HG03280 (cell line): Measurements from ENCODE around the gene ITGBL1.

Experiments
- ATAC-seq: cut with Tn5 transposase; IDR thresholded peaks from one replicate; pipeline ENCODE4 v1.9.1; 2021; ENCODE audit warnings: mild to moderate bottlenecking, moderate library complexity; ENCODE audit not compliant: unreplicated experiment

The ITGBL1 gene

DNA sequence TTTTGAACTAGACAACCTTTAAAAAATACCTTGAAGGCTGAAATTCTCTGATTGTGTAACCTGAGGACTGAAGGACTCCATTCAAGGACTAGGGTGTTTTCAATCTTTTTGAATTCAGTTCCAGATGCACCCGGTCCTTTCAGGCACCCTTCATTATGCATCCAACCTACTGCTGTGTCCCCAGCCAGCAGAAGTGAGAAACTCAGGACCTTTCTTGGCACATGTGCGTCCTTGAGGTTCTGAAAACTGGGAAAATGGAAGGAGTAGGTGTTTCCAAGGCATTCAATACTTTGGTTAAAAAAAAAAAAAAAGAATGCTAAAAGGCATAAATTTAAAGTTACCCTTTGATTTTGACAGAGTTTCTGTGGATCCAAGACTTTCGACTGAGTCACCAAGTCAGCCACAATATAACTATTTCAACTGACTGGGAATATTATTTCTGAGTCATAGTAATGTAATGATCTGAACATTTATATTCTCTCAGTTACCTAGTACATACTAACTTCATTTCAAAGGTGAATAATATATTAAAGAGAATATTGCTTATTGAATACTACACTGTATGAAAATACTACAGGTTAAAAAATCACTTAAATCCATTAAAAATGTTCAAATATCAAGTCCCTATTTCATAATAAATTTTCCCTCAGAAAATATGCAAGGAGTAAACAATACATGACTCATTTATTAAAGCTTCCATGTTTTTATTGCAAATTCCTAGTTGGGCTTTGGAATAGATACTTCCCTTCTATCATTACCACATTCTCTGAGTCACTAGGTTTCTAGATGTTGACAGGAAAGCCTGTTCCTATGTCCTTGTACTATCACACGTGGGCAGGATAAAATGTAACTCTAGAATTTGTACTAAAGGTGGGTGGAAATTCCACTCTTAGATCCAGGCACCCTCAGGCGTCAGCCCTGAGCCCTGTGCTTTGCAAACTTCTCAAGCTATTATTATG, 2.4 kb upstream of the ITGBL1 start:
- ATAC-seq: no peak

DNA sequence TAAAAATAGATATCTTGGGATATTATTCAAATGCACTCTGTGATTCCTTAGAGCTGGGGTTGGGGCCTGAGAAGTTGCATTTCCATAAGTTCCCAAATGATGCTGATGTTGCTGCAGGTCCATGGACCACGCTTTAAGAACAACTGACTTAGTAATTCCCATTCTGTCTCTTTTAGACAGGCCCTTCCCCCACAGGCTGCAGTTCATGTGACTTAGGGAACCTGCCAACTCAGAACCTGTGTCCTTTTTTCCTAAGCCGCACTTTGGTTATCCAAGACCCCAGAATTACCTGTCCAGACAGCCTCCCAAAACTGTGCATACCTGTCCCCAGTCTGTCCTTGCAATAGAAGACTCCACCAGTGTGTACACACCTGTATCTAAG, 1.7 kb upstream of the ITGBL1 start:
- no peak for ATAC-seq

DNA sequence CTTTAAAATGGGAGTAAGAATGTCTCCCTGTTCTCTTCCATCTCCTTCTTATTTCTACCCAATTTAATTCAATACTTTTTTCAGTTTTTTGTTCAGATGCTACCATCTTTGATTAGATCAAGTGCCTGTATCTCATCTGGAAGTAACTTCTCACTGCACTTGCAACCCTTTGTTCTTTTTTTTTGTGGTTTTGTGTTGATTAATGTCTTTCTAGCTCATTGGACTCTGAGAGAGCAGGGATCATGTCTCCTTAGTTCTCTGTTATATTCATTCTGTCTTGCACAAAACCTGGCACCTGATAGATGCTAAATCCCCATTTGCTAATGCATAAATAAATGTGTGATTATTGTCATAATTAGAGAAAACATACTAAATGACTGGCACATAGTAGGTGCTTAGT, 834 bp upstream of the ITGBL1 start:
- no peak for ATAC-seq

DNA sequence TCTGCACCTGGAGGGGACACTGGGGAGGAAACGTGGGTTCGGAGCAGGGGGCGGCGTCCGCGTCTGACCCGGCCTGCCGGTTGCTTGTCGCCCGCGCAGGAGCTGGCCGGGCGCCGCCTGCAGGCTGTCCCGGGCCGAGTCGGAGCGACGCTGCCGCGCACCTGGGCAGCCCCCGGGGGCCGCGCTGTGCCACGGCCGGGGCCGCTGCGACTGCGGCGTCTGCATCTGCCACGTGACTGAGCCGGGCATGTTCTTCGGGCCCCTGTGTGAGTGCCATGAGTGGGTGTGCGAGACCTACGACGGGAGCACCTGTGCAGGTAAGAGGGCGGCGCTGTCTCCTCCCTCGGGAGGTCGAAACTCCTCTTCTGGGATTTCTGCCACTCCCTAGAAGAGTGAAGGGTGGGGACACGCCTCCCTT, 1.3 kb downstream of the ITGBL1 start:
- ATAC-seq: peak; percentile 53

DNA sequence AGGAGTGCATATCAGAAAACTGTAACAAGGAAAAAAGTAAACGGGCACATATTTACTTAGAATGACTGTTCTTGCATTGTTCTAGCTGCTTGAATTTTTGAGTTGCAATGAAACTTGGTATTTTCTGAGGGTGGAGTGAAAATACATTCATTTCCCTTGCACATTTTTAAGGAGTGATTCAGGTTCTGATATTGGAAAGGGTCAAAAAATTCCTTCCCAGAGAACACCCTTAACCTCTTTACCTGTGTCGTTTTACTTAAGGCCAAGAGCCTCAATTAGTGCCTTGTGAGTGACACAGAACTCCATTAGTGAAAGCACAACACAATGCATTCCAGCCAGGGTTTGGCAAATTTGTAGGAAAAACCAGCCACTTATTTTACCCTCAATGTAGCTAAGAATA, 2.3 kb downstream of the ITGBL1 start:
- no peak for ATAC-seq

DNA sequence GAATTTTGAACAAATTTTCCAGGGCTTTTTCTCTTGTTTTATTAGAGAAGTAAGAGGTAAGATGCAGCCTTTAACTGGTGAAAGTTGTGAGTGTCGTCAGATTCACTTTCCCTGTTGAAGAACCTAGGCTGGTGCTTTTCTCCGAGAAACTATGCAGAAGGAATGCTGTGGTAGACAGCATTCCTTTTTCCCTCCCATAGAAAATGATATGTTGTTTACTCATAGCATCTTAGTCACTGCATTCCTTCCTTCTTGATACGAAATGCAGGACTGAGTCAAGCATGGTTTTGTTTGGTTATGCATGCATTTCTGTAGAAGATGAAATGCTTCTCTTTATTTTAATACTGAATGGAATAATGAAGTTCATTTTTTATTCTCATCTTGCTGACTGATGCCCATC, 3.4 kb downstream of the ITGBL1 start:
- ATAC-seq: no peak

DNA sequence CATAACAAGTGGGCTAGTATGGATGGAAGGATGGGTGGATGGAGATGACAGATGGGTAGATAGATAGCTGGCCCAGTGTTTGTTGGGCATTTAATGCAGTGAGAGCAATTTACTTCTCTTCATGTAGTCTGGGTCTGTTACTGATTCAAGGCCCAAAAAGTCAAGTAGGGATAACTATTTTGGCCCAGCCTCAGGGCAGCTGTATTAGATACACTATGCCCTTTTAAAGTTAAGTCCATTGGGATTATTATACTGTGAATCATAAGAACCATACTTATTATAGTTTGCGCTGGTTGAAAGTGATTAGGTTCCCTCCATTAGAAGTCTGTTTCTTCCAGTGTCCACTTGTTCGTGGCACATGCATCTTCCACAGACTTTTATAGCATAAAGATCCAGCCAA, 4.7 kb downstream of the ITGBL1 start:
- no peak for ATAC-seq

DNA sequence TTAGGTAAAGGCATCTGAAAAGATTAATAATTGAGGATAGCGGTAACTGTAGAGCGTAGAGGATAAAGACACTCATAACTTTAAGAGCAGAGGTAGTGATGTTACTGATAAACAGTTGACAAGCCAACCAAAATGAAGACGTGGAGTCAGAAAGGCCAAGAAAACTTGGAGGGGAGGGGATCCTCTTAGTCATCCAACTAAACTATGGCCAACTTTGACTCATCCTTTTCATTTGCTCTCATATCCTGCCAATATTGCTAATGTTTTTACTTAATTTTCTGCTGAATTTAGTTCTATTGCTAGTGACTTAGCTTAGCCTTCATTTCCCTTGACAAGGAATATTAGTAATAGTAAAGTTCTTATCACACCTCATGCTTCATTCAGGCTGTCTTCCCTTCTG, 13.4 kb downstream of the ITGBL1 start:
- no peak for ATAC-seq

DNA sequence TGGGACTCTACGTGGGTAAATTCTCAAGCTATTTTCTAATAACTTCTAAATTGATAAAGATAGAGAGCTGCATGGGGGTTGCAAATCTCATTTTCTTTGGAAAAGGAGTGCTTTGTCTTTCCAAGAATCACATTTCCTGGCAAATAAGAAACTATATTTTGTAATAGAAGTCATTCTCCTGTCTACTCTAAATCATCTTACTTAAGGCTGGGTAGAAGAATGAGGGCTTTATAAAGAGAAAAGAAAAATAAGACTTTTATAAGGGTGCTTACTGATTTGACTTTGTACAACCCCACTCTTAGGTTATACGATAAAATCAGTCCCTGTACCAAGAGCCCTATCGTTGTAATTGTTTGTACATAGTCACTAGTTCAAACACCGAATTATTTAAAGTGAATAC, 14.9 kb downstream of the ITGBL1 start:
- no peak for ATAC-seq

DNA sequence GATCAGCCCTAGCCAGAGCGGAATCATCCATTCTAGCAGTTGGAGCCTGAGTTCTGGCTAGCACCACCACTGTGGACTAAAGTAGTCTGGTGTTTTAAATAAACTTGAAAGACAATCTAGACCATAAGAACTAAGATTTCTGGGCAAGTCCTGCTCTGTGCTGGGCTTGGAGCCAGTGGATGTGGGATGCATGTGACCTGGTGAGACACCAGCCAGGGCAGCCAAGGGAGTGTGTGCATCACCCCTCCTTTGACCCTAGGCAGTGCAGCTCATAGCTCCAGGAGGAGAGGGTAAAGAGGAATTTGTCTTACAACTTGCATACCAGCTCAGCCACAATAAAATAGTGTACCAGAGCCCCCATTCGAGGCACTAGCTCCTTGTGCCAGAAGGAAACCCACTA, 21.0 kb downstream of the ITGBL1 start:
- ATAC-seq: no peak

DNA sequence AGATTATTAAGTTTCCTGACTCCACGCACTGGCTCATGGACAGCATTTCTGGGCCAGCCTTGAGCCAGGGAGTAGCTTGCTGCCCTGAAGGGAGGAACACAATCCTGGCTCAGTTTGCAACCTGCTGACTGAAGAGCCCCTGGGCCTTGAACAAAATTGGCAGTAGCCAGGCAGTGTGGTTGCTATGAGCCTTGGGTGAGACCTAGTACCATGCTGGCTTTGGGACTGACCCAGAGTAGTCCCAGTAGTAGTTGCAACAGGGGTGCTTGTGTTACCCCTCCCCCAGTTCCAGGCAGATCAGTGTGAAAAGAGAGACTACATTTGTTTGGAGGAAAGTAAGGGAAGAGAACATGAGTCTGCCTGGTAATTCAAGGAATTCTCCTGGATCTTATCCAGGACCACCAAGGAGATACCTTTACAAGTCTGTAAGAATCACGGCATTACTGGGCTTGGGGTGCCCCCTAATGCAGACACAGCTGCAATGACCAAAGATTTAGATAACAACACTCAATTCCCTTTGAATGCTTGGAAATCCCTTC, 22.0 kb downstream of the ITGBL1 start:
- no peak for ATAC-seq

DNA sequence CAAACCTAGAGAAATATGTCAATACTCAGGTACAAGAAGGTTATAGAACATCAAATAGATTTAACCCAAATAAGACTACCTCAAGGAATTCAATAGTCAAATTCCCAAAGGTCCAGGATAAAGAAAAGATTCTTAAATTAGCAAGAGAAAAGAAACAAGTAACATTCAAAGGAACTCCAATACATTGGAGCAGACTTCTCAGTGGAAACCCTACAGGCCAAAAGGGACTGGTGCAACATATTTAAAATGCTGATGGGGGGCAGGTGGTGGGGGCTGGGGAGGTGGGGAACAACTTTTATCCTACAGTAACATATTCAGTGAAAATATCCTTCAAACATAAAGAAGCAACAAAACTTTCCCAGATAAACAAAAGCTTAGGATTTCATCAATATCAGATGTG, 23.1 kb downstream of the ITGBL1 start:
- ATAC-seq: no peak

DNA sequence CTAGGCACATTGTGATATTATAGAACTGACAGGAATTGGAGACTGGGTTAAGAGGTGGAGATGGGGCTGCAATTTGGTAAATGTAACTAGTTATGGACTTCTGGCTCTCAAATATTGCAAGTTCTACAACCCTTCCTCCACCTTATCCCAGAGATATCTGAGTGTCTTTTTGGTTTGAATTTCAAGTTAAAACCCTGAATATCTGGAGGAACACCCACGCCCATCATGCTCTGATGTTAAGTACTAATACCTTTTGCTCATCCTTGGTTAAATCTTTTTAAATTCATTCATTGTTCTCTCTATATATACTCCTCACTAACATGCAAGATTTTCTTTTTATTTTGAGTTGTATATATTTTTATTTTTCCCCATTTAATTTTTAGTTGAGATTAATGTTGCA, 28.9 kb downstream of the ITGBL1 start:
- no peak for ATAC-seq

DNA sequence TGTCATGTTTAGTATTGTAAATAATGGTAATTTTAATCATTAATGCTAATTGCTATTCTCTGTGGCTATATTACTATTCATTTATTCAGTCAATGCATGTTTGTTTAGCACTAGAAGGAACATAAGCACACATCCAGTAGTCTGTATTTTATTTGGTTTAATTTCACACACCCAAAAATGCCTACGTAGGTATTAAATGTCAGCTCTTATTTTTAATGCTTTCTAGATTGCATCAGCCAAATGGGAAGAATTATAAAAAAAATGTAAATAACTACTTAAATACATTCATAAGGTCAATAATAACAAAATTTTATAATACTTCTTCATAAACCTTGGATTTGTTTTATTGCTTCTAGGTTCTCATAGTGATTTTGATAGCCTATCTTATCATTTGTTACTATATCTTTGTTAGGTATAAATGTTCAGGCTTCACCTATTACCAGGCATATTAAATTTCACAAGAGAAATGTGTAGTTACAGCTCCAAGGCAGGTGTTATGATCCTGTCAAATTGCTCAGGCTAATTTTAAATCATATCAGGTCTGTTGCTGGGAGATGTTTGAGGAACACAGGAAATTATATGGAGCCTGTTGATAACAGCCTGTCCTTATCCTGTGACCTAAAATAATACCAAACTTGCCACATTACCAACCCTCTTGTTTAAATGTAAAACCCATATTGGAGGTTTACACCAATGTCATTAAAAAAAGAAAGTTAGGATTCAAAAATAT, 34.4 kb downstream of the ITGBL1 start:
- no peak for ATAC-seq

DNA sequence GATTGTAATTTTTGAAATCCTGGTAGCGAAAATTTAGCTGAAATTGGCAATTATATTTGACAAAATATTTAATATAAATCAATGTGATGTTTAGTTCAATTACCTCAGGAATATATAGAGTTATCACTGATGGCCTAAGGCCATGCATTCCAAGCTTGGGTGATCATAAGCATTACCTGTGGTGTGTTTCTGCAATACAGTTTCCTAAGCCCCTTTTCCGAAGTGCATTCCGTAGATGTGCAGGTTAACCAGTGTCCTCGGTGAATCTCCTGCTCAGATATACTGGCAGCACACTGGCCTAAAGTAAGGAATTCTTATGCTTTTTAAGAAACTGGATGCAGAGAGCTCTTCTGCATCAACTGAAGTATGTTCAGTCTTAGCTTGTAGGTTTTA, 35.0 kb downstream of the ITGBL1 start:
- ATAC-seq: no peak

DNA sequence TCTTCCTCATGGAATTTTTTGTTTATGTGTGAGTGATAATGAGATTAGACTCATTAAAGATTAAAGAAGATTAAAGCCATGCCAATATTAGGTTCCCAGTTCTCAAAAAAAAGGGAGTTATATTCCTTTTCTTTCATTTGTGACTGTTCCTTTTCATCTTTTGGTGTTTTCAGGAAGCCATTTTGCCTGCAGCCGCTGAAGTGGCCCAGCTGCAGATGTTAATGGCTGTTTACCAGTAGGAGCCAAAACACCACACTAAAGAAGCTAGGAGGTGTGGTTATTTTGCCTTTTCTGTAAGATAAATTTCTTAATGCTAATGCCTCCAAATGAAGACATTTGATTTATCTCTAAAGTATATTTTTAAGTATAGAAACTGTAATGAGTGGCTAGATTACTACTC, 36.3 kb downstream of the ITGBL1 start:
- ATAC-seq: no peak

DNA sequence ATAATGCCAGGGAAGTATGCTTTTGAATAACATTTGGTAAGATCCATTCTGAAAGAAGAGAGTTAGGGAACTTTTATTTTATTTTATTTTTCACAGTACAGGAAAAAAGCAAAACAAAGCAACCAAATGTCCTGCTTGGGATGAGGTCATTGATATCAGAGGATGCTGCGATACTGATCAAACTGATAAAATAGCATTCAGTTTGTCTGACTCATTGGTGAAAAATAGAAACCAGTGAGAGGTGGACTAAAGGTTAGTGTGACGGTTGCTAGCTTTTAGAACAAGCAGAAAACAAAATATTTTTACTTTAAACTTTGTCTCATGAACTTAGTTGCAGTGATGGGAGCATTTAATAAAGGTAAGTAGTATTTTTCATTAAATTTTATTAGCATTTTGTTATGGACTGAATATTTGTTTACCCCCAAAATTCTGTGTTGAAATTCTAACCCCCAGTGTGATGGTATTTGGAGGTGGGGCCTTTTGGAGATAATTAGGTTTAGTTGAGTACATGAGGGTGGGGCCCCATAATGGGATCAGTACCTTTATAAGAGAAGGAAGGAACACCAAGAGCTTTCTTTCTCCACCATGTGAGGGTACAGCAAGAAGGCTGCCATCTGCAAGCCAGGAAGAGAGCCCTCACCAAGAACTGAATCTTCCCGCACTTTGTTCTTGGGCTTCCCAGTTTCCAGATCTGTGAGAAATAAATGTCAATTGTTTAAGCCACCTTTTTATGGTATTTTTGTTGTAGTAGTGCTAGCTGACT, 37.3 kb downstream of the ITGBL1 start:
- no peak for ATAC-seq

DNA sequence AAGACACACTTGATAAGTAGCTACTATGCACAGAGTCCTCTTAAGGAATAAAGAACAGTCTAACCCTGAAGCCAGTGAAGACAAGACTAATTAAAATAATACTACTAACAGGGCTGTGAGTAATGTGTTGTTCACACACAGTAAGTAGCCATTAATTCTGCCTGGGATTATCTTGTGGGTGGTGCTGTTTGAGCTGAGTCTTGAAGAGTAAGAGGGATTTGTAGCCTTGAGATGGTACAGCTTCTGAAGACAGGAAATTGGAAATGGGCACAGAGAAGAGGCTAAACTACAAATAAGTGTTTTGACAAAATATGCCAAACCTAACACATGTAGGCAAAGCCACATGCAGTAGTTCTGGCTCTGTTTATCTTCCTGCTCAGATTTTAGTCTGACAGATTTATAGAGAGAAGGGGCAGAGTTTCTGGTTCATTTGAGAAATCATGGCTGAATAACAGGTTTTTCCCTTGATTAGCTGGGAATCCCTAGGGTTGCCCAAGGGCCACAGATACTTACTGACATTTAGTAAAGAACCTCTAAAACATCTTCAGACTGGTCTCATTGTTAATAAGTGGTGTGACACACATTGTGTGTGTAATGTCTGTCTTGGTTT, 38.0 kb downstream of the ITGBL1 start:
- ATAC-seq: no peak

DNA sequence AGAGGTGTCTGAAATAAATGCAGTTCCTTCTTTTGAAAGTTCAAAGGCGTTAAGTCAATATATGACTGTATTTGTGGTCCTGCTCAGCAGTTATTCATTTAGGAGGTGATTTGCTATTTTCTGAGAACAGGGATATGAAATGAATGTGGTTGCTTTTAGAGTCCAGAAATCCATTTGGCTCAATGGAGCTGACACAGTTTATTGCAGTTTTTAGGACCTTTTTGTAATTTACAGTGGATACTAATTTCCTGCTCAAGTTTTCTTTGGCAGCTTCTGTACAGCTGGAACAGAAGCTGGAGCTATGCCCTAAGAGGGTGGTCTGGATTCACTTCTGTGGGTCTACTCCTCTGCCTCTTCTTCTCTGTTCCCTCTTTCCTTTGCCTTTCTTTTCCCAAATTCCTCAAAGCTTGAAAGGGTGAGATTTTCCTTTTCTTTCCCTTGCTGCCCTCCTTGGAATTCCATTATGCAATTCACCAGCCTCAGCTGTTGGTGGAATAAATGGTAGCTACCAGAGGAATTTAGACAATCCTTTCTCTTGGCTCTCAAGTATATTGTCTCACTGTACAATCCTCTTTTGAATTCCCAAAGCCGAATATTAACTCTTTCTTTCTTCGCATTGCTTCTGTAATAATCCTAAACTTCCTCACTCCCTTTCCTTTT, 39.9 kb downstream of the ITGBL1 start:
- no peak for ATAC-seq

DNA sequence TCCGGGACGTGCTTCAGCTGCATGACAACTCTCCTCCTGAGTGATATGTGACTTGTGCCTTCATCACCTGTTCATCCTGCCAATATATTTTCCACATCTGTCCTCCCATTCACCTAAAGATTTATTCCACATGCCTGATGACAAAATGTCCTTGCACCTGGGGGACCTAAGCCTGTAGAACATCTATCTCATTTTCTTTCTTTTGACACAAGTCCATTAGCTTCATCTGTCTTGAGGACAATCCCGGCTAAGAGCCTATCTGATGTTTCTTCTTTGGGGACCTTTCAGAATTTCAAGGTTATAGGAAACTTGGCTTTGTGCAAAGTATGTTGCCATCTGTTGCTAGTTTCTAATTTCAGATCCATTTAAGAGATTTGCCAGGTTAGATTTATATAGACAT, 41.1 kb downstream of the ITGBL1 start:
- no peak for ATAC-seq
